Neutrophil (primary cell): ENCODE measurements around the gene PEX13.
"Not testable (repeated sequence)": the region's sequence is repeated elsewhere in the genome, so short reads cannot be mapped to it uniquely, and the experiment has no call there.

Experiments used
- H3K27ac ChIP-seq: fragments of 200-600 bp; sonication (generic); 2 replicates; pipeline ENCODE4 v1.5.1; 2016; ENCODE audit warnings: mild to moderate bottlenecking, moderate library complexity
- H3K27me3 ChIP-seq: fragments of 200-600 bp; sonication (generic); 2 replicates; pipeline ENCODE4 v1.6.0; 2016; ENCODE audit warnings: mild to moderate bottlenecking
- H3K36me3 ChIP-seq: fragments of 200-600 bp; sonication (generic); 2 replicates; pipeline ENCODE4 v1.5.1; 2017
- H3K4me1 ChIP-seq, 2 experiments: fragments of 200-600 bp in 1 of 2; sonication (generic) in 1 of 2; 1 replicate in 1 of 2; 2 replicates in 1 of 2; pipeline versions ENCODE4 v1.5.1 to v1.6.1; 2013 to 2016; ENCODE audit warnings: low read depth in 1 of 2, low read length in 1 of 2, mild to moderate bottlenecking in 1 of 2, moderate library complexity in 1 of 2; ENCODE audit not compliant: control insufficient read depth in 1 of 2, insufficient read depth in 1 of 2
- H3K4me3 ChIP-seq, 2 experiments: fragments of 200-600 bp in 1 of 2; sonication (generic) in 1 of 2; 1 replicate in 1 of 2; 2 replicates in 1 of 2; pipeline ENCODE4 v1.5.1; 2013 to 2016; ENCODE audit warnings: low read depth in 1 of 2, low read length in 1 of 2, mild to moderate bottlenecking in 1 of 2, moderate library complexity in 1 of 2
- H3K9me3 ChIP-seq: fragments of 200-600 bp; sonication (generic); 2 replicates; pipeline ENCODE4 v1.5.1; 2016
- TF ChIP-seq, protein P1 (sequence below): fragments of 200-600 bp; sonication (generic); IDR thresholded peaks from 2 replicates; pipeline ENCODE4 v1.5.1; 2016; ENCODE audit warnings: antibody characterized with exemption

PEX13 gene

DNA sequence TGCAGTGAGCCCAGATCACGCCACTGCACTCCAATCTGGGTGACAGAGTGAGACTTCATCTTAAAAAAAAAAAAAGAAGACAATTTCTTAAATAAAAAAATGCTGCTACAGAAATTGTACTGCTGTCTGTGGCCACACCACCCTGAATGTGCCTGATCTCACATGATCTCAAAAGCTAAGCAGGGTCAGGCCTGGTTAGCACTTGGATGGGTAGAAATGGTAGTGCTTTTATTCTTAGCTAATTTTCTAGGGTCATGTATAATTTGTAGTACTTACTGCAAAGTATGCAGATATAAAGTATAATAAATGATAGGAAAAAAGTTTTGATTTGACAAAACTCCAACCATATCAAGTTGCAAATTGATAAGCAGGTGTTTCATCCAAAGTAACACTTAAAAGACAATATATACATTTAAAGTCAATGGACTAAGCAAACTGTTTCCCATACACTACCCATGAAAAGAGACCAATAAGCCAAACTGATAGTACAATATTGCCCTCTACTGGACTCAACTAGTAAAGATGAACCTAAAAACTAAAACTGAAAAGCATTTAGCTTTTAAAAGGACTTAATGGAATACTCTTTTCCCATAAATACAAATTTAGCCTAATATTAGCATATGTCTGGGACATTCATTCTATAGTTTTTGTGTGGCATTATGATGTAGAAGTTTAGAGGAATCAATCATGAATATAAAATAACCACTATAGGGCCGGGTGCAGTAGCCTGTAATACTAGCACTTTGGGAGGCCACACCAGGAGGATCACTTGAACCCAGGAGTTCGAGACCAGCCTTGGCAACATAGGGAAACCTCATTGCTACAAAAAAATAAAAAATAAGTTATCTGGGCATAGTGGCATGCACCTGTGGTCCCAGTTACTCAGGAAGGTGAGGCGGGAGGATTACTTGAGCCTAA lies 18.6 kb upstream of the PEX13 start:
- Histone ChIP-seq H3K4me3 (no peak overlapping the region), H3K27me3 (no peaks in the 10 kb centered on the region), H3K36me3 (no peaks in the 10 kb centered on the region), H3K9me3 (no peaks in the 10 kb centered on the region), H3K27ac (no peak overlapping the region), H3K4me1 (peaks cover 3 to 6% of the 10 kb centered on the region in 2 experiments)
- TF ChIP-seq, protein P1, sequence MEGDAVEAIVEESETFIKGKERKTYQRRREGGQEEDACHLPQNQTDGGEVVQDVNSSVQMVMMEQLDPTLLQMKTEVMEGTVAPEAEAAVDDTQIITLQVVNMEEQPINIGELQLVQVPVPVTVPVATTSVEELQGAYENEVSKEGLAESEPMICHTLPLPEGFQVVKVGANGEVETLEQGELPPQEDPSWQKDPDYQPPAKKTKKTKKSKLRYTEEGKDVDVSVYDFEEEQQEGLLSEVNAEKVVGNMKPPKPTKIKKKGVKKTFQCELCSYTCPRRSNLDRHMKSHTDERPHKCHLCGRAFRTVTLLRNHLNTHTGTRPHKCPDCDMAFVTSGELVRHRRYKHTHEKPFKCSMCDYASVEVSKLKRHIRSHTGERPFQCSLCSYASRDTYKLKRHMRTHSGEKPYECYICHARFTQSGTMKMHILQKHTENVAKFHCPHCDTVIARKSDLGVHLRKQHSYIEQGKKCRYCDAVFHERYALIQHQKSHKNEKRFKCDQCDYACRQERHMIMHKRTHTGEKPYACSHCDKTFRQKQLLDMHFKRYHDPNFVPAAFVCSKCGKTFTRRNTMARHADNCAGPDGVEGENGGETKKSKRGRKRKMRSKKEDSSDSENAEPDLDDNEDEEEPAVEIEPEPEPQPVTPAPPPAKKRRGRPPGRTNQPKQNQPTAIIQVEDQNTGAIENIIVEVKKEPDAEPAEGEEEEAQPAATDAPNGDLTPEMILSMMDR: peak; percentile 71

DNA sequence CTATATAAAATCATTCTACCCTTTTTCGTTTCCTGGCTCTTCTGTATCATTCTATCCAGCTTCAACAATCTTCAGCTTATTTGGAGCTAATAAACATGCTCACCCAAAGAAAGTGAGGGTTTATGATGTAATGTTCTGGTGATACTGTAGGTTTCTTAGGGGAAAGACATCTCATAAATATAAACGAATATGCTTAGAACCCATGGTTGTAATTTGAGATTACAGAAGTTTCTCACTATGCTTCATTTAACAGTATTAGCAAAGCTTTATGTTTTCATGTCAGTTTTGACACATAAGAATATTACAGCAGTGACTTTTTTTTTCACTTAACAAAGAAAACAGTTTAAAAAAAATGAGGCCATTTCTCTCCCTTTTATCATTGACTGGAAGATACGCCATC lies 11.8 kb upstream of the PEX13 start:
- TF ChIP-seq, protein P1: no peak

DNA sequence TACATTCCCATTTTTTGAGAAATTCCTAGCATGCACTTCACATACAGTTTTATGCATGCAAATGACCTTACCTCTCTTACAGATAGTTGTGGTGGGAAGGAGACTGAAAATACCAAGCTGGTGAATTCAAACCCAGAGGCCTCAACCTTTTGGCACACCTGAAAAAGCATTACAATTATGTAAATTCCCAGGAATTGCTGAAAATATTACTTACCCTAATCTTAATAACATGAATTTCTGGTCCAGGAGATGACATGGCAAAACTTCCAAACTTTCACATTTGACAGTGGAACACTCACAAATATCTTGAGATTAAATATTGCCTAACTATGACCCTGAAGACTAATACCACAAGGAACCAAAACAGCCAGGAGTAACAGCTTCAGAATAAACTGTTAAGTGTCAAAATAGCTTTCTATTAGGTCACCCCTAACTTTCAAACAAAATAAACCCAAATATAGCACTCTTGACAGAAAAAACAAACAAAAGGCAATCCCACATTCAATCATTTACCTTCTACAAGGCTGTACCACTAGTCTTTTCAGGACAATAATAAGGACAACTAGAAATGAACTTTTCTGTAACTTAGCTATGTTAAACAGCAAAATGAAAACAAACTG lies 10.9 kb upstream of the PEX13 start:
- no peak overlapping the region for H3K27ac ChIP-seq
- H3K4me1 ChIP-seq: no peaks in the 10 kb centered on the region
- no peaks in the 10 kb centered on the region for H3K9me3 ChIP-seq
- no peaks in the 10 kb centered on the region for H3K27me3 ChIP-seq
- TF ChIP-seq, protein P1: no peak
- H3K4me3 ChIP-seq: no peak overlapping the region
- H3K36me3 ChIP-seq: peaks cover 10% of the 10 kb centered on the region

More for the DNA sequence above, 11.8 kb upstream of the PEX13 start:
- H3K4me1 ChIP-seq: no peaks in the 10 kb centered on the region
- peaks cover 10% of the 10 kb centered on the region for H3K36me3 ChIP-seq
- H3K27ac ChIP-seq: no peak overlapping the region
- H3K4me3 ChIP-seq: no peak overlapping the region
- H3K27me3 ChIP-seq: no peaks in the 10 kb centered on the region
- H3K9me3 ChIP-seq: no peaks in the 10 kb centered on the region

DNA sequence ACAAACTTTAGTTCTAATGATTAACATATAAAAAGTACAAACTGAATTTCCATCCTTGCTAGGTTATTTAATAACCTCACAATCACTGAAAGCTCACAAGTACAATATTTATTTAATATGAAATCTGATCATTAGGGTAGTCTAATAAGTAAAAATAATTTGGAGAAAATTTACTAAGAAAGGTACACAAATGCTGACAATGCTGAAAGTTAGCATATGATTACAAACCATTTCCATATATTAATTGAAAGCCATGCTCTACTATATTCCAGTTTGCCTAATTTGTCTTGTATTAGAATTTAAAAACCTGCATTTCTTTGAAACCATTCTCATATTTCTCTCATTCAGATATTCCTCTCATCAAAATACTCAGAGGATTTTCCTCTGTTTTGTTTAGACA lies 8.2 kb upstream of the PEX13 start:
- H3K27ac ChIP-seq: no peak overlapping the region
- H3K4me3 ChIP-seq: no peak overlapping the region
- H3K9me3 ChIP-seq: no peaks in the 10 kb centered on the region
- peaks cover 10% of the 10 kb centered on the region for H3K36me3 ChIP-seq
- TF ChIP-seq, protein P1: no peak
- H3K4me1 ChIP-seq: peaks cover under 1 to 2% of the 10 kb centered on the region in 2 experiments
- H3K27me3 ChIP-seq: no peaks in the 10 kb centered on the region

DNA sequence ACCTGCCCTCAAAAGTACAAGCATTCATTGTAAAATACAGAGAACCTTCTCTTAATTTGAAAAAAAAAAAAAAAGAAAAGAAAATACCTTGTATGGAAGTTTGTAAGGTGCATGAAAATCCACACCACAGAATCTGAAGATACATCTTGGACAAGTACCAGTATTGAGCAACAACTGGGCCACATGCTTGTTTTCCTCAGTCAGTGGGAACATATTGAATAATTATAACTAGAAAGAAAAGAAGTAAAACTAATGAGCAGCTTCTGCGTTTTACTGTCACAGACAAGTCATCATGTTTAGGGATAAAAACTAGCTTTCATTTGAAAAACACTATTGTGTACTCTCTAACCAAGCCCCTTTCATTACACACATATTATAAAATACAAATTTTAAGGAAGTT lies 5.8 kb upstream of the PEX13 start:
- TF ChIP-seq, protein P1: no peak
- Histone ChIP-seq H3K4me1 (peaks cover 13 to 16% of the 10 kb centered on the region in 2 experiments), H3K9me3 (no peaks in the 10 kb centered on the region), H3K4me3 (no peak overlapping the region), H3K27me3 (no peaks in the 10 kb centered on the region), H3K27ac (no peak overlapping the region), H3K36me3 (peaks cover 7% of the 10 kb centered on the region)

DNA sequence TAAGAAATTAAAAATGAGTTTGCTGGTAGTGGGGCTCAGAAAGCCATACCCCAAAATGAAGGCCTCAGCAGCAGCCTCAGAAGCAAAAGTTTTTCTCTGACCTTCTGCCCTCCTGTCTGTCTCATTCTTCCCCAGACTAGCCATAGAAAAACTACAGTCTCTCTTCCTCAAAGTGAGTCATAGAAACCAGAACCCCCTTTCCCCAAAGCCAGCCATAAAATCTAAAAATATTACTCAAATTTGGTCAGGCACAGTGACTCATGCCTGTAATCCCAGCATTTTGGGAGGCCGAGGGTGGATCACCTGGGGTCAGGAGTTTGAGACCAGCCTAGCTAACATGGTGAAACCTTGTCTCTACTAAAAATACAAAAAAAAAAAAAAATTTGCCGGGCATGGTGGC lies 5.2 kb upstream of the PEX13 start:
- peaks cover 14 to 18% of the 10 kb centered on the region in 2 experiments for H3K4me1 ChIP-seq
- H3K27ac ChIP-seq, H3K9me3 ChIP-seq: not testable (repeated sequence)

More for the DNA sequence above, 5.2 kb upstream of the PEX13 start:
- not testable (repeated sequence) for H3K4me3 ChIP-seq, H3K27me3 ChIP-seq, H3K36me3 ChIP-seq
